A172 (cell line): ENCODE data around the gene NUFIP2. TPM values are rescaled to one million over a fixed set of nuclear protein-coding genes. Genes with fewer than 3 reads are reported as not detected.

Experiments used
- total RNA-seq: library from RNA; depleted of rRNA; stranded (reverse); fragments of >200 nt; shearing (Covaris generic); gene quantifications from 2 replicates; pipeline ENCODE4 v1.2.3, GENCODE V29; 2014; rRNA removed

NUFIP2 gene
- total RNA-seq, 1 experiment from 2014 or later: 59.3 TPM

Other genes with a start within 250 kb of the NUFIP2 start
- 35.8 and 43.9 TPM in 2 replicates for gene MYO18A, start 113.8 kb downstream of the NUFIP2 start, total RNA-seq
- not detected in 2 replicates for gene CRYBA1, start 47.3 kb downstream of the NUFIP2 start, total RNA-seq
- 46.6 and 64.3 TPM in 2 replicates for gene TAOK1, start 96.2 kb upstream of the NUFIP2 start, total RNA-seq